ENCODE results near the gene SMIM24.

Gene SMIM24

GRCh38 chr19:3480383-3481091, at the start of gene SMIM24:
Gene SMIM24 (minus strand): TSS chr19:3480525. CDS start chr19:3480463, 62 bp downstream.
- no peak for DNase-seq

GRCh38 chr19:3529299-3529698, 49.0 kb upstream of the SMIM24 start:
- DNase-seq = peak; percentile 45

- no peak for DNase-seq
Observed at GRCh38 chr19:3528539-3529211, 48.4 kb upstream of the SMIM24 start.

GRCh38 chr19:3528080-3528479, 47.8 kb upstream of the SMIM24 start:
- no peak for DNase-seq

GRCh38 chr19:3527238-3527910, 47.0 kb upstream of the SMIM24 start:
- DNase-seq = no peak

- DNase-seq = no peak
Observed at GRCh38 chr19:3526507-3527237, 46.3 kb upstream of the SMIM24 start.

- no peak for DNase-seq
Observed at GRCh38 chr19:3524904-3525451, 44.7 kb upstream of the SMIM24 start.

GRCh38 chr19:3524078-3524842, 43.9 kb upstream of the SMIM24 start:
- no peak for DNase-seq

GRCh38 chr19:3523361-3524077, 43.2 kb upstream of the SMIM24 start:
- no peak for DNase-seq

GRCh38 chr19:3522421-3523360, 42.4 kb upstream of the SMIM24 start:
- DNase-seq = no peak

GRCh38 chr19:3521104-3521445, 40.8 kb upstream of the SMIM24 start:
- no peak for DNase-seq

GRCh38 chr19:3520166-3521103, 40.1 kb upstream of the SMIM24 start:
- DNase-seq = no peak

GRCh38 chr19:3519126-3519525, 38.8 kb upstream of the SMIM24 start:
- no peak for DNase-seq

GRCh38 chr19:3518659-3519058, 38.3 kb upstream of the SMIM24 start:
- no peak for DNase-seq

GRCh38 chr19:3518255-3518654, 37.9 kb upstream of the SMIM24 start:
- no peak for DNase-seq

- no peak for DNase-seq
Observed at GRCh38 chr19:3517638-3518037, 37.3 kb upstream of the SMIM24 start.

GRCh38 chr19:3516675-3517207, 36.4 kb upstream of the SMIM24 start:
- DNase-seq = peak; percentile 93

GRCh38 chr19:3515891-3516422, 35.6 kb upstream of the SMIM24 start:
- no peak for DNase-seq

- DNase-seq = no peak
Observed at GRCh38 chr19:3514930-3515329, 34.6 kb upstream of the SMIM24 start.
